ENCODE results near the gene OR52N2. TPM values are rescaled to one million over a fixed set of nuclear protein-coding genes. Genes with fewer than 3 reads are reported as not detected.

OR52N2 gene
- total and polyA plus RNA-seq, 9 donors: not detected

DNA sequence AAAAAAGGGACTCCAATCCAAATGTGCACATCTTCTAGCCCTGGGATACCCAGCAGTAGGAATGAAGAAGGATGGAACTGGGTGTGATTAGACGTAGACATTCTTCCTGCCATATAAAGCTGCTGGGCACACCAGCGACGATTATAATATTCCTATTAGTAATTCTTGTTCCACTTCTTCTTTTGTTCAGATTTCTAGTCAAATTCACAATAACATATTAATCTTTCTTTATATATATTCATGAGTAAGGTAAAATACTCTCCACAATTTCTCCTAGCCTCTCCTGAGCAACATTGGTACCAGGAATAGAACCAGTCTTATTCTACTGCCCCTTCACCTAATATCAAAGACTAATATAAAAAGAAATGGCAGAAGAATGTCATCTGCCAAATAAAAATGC is 48.9 kb downstream of the OR52N2 start, which contains the start of gene OR52E8:
OR52E8 (minus strand) TSS at position 101 of the 400 bp plus-strand sequence; CDS start at position 101, 0 bp downstream.
- no peak for TF ChIP-seq CTCF (IDR thresholded peaks at IDR 0.05)
- WGBS, 3 donors: 81 to 89% (median 88%) methylated on average over 3 of the region's 3 CpGs
- Histone ChIP-seq H3K27ac (no peak within 1 kb of the TSS), H3K27me3 (no peaks in the 10 kb centered on the region), H3K4me3 (no peak within 1 kb of the TSS), H3K9me3 (no peaks in the 10 kb centered on the region), H3K36me3 (no peaks in the 10 kb centered on the region), H3K4me1 (ENCODE audit: insufficient read depth) (no peaks in the 10 kb centered on the region)
- no peak for DNase-seq
- intact Hi-C loops (cut with DNase I): no loop called here

GRCh38 chr11:5865826-5866225 is 57.1 kb downstream of the OR52N2 start:
- Histone ChIP-seq H3K4me3 (no peak overlapping the region), H3K9me3 (no peaks in the 10 kb centered on the region), H3K27ac (no peak overlapping the region), H3K27me3 (no peaks in the 10 kb centered on the region), H3K36me3 (no peaks in the 10 kb centered on the region), H3K4me1 (ENCODE audit: insufficient read depth) (no peaks in the 10 kb centered on the region)
- intact Hi-C loops (cut with DNase I): no loop called here
- DNase-seq: no peak
- WGBS, 3 donors: 74 to 85% (median 81%) methylated on average over 2 of the region's 2 CpGs
- TF ChIP-seq POLR2A (IDR thresholded peaks at IDR 0.05) (no peak), CTCF (IDR thresholded peaks at IDR 0.05) (no peak), EP300 (IDR thresholded peaks at IDR 0.05) (no peak)

Other genes starting within 250 kb of the OR52N2 start
- not detected for gene OR52B6, start 228.0 kb upstream of the OR52N2 start, total RNA-seq
- gene OR52B6, start 228.0 kb upstream of the OR52N2 start, polyA plus RNA-seq: not detected
- gene TRIM6, start 212.3 kb upstream of the OR52N2 start, total RNA-seq: 1 to 10 TPM; 2.3 to 6.3 (median 4.2) TPM
- gene TRIM6, start 212.3 kb upstream of the OR52N2 start, polyA plus RNA-seq: 1 to 10 TPM; 2.6 to 6.1 TPM
- gene TRIM34, start 183.9 kb upstream of the OR52N2 start, total RNA-seq: 1 to 10 TPM; 4.7 to 8.8 (median 6.1) TPM
- gene TRIM34, start 183.9 kb upstream of the OR52N2 start, polyA plus RNA-seq: 10 to 100 TPM in 1 of 2 donors, 1 to 10 TPM in 1; 7.2 to 16.6 TPM
- 10 to 100 TPM; 16.8 to 35.8 (median 24.9) TPM for gene TRIM5, start 123.8 kb upstream of the OR52N2 start, total RNA-seq
- gene TRIM5, start 123.8 kb upstream of the OR52N2 start, polyA plus RNA-seq: 10 to 100 TPM; 11.8 to 23.8 TPM
- 10 to 100 TPM; 31.0 to 77.4 (median 68.5) TPM for gene TRIM22, start 119.1 kb upstream of the OR52N2 start, total RNA-seq
- gene TRIM22, start 119.1 kb upstream of the OR52N2 start, polyA plus RNA-seq: 10 to 100 TPM; 40.7 to 84.4 TPM
- under 1 TPM in 6 of 7 donors, not detected in 1; 0.17 to 0.43 (median 0.24) TPM for gene OR56B1, start 72.5 kb upstream of the OR52N2 start, total RNA-seq
- gene OR56B1, start 72.5 kb upstream of the OR52N2 start, polyA plus RNA-seq: not detected
- under 1 TPM in 4 of 7 donors, not detected in 3; 0.28 to 0.84 (median 0.64) TPM for gene OR52N4, start 54.7 kb upstream of the OR52N2 start, total RNA-seq
- under 1 TPM; 0.39 to 0.50 TPM for gene OR52N4, start 54.7 kb upstream of the OR52N2 start, polyA plus RNA-seq
- under 1 TPM in 1 of 7 donors, not detected in 6; 0.11 TPM for gene OR52N5, start 25.6 kb upstream of the OR52N2 start, total RNA-seq
- gene OR52N5, start 25.6 kb upstream of the OR52N2 start, polyA plus RNA-seq: not detected
- gene OR52N1, start 17.7 kb upstream of the OR52N2 start, total RNA-seq: under 1 TPM in 1 of 7 donors, not detected in 6; 0.23 TPM
- gene OR52N1, start 17.7 kb upstream of the OR52N2 start, polyA plus RNA-seq: not detected
- gene OR52E6, start 33.0 kb downstream of the OR52N2 start, total RNA-seq: not detected
- gene OR52E6, start 33.0 kb downstream of the OR52N2 start, polyA plus RNA-seq: not detected
- not detected for gene OR52E8, start 48.8 kb downstream of the OR52N2 start, total RNA-seq
- not detected for gene OR52E8, start 48.8 kb downstream of the OR52N2 start, polyA plus RNA-seq
- gene OR52E4, start 71.7 kb downstream of the OR52N2 start, total RNA-seq: not detected
- not detected for gene OR52E4, start 71.7 kb downstream of the OR52N2 start, polyA plus RNA-seq
- not detected for gene OR52E5, start 84.3 kb downstream of the OR52N2 start, total RNA-seq
- gene OR52E5, start 84.3 kb downstream of the OR52N2 start, polyA plus RNA-seq: not detected
- not detected for gene OR56A3, start 133.3 kb downstream of the OR52N2 start, total RNA-seq
- gene OR56A3, start 133.3 kb downstream of the OR52N2 start, polyA plus RNA-seq: not detected
- not detected for gene OR56A5, start 159.6 kb downstream of the OR52N2 start, total RNA-seq
- not detected for gene OR56A5, start 159.6 kb downstream of the OR52N2 start, polyA plus RNA-seq
- not detected for gene OR52L1, start 178.1 kb downstream of the OR52N2 start, total RNA-seq
- gene OR52L1, start 178.1 kb downstream of the OR52N2 start, polyA plus RNA-seq: not detected
- gene OR56A4, start 198.0 kb downstream of the OR52N2 start, total RNA-seq: under 1 TPM in 2 of 7 donors, not detected in 5; 0.07 to 0.10 TPM
- not detected for gene OR56A4, start 198.0 kb downstream of the OR52N2 start, polyA plus RNA-seq
- gene OR56A1, start 221.8 kb downstream of the OR52N2 start, total RNA-seq: under 1 TPM in 1 of 7 donors, not detected in 6; 0.02 TPM
- not detected for gene OR56A1, start 221.8 kb downstream of the OR52N2 start, polyA plus RNA-seq

Data from ovary (tissue), 9 donors.